HCT116 (cell line): Measurements from ENCODE around the gene PLEKHM3. TPM values are rescaled to one million over a fixed set of nuclear protein-coding genes. Genes with fewer than 3 reads are reported as not detected.

Source experiments
- ATAC-seq: fragments of 200-7000 bp; cut with Tn5 transposase; 2 replicates; pipeline ENCODE4 v1.9.1; 2020; ENCODE audit warnings: mild to moderate bottlenecking, moderate library complexity
- BruUV-seq: library from RNA; stranded (reverse); fragments of 400-500 nt; replicated peaks from 2 replicates; lab custom pipeline; 2021; lab: Mats Ljungman, UMichigan
- CTCF ChIA-PET: fragments of 300-600 bp; sonication (Branson Sonifier 250); formaldehyde crosslinking; loops from one replicate; lab custom pipeline; 2021; ENCODE audit warnings: antibody characterized with exemption; lab: Charles Lee
- POLR2A ChIA-PET: fragments of 300-600, 350-600 bp; sonication (Branson Sonifier 250); formaldehyde crosslinking; loops from one replicate; lab custom pipeline; 2021; ENCODE audit warnings: antibody characterized with exemption; lab: Charles Lee
- RAD21 ChIA-PET, 2 experiments: fragments of 300-600 bp; sonication (Branson Sonifier 250); formaldehyde crosslinking; loops; one replicate each; lab custom pipeline; 2023; ENCODE audit warnings: low total read pairs in 2 of 2; ENCODE audit not compliant: uncharacterized antibody in 2 of 2, unreplicated experiment in 2 of 2, low non-redundant PET in 1 of 2; lab: Charles Lee
- DNase-seq: peaks from one replicate; pipeline ENCODE4 v3.0.0-alpha.2; 2010; ENCODE audit warnings: low read depth, low spot score
- H2AFZ ChIP-seq: fragments of 200-600 bp; shearing (Covaris generic), sonication (generic); 2 replicates; pipeline ENCODE4 v1.6.1; 2017; ENCODE audit warnings: low read depth, mixed run types, mixed read lengths, antibody characterized with exemption, low read length; ENCODE audit not compliant: poor library complexity, severe bottlenecking
- H3K27ac ChIP-seq: 2 replicates; pipeline ENCODE4 v1.5.1; 2012; ENCODE audit warnings: low read depth, low read length
- H3K27me3 ChIP-seq: fragments of 200-600 bp; sonication (generic); 2 replicates; pipeline ENCODE4 v1.6.1; 2016; ENCODE audit warnings: mixed run types, low read length, mixed read lengths; ENCODE audit not compliant: insufficient read depth
- H3K36me3 ChIP-seq, 2 experiments: fragments of 200-500 bp in 1 of 2; fragments of 200-600 bp in 1 of 2; sonication (Bioruptor generic) in 1 of 2; sonication (generic) in 1 of 2; 2 replicates each; pipeline versions ENCODE4 v1.5.1 to v1.6.1; 2014 to 2016; ENCODE audit warnings: low read length in 2 of 2, inconsistent platforms in 1 of 2, mixed read lengths in 1 of 2, mixed run types in 1 of 2; ENCODE audit not compliant: insufficient read depth in 2 of 2, control insufficient read depth in 1 of 2
- H3K4me1 ChIP-seq, 2 experiments: fragments of 200-600 bp in 1 of 2; sonication (generic) in 1 of 2; 2 replicates each; pipeline versions ENCODE4 v1.5.1 to v1.6.1; 2012 to 2017; ENCODE audit warnings: low read length in 2 of 2, inconsistent platforms in 1 of 2, mild to moderate bottlenecking in 1 of 2, mixed read lengths in 1 of 2, mixed run types in 1 of 2, moderate library complexity in 1 of 2; ENCODE audit not compliant: insufficient read depth in 2 of 2, control insufficient read depth in 1 of 2
- H3K4me2 ChIP-seq: fragments of 200-600 bp; sonication (generic); 2 replicates; pipeline ENCODE4 v1.6.1; 2017; ENCODE audit warnings: mixed run types, low read length, mixed read lengths
- H3K4me3 ChIP-seq, 2 experiments: fragments of 200-600 bp in 1 of 2; sonication (generic) in 1 of 2; replicated peaks in 1 of 2; 2 replicates each; pipeline ENCODE4 v1.5.1; 2011 to 2016; ENCODE audit warnings: low read length in 2 of 2, control low read depth in 1 of 2, low read depth in 1 of 2, mild to moderate bottlenecking in 1 of 2, mixed read lengths in 1 of 2, mixed run types in 1 of 2
- H3K79me2 ChIP-seq: fragments of 200-600 bp; sonication (generic); 2 replicates; pipeline ENCODE4 v1.6.1; 2017; ENCODE audit warnings: mild to moderate bottlenecking, mixed run types, low read length, moderate library complexity, mixed read lengths; ENCODE audit not compliant: insufficient read depth
- H3K9ac ChIP-seq: fragments of 200-600 bp; sonication (generic); 2 replicates; pipeline ENCODE4 v1.6.1; 2016; ENCODE audit warnings: low read length, mixed read lengths
- H3K9me2 ChIP-seq: fragments of 200-600 bp; sonication (generic), shearing (Covaris generic); 2 replicates; pipeline ENCODE4 v1.6.1; 2017; ENCODE audit warnings: mixed run types, mild to moderate bottlenecking, moderate library complexity; ENCODE audit not compliant: insufficient read depth
- H3K9me3 ChIP-seq, 2 experiments: fragments of 200-500 bp in 1 of 2; fragments of 200-600 bp in 1 of 2; sonication (Bioruptor generic) in 1 of 2; sonication (generic) in 1 of 2; 2 replicates each; pipeline ENCODE4 v1.6.1; 2014 to 2017; ENCODE audit warnings: low read length in 2 of 2, mixed read lengths in 2 of 2, inconsistent platforms in 1 of 2, low read depth in 1 of 2, mild to moderate bottlenecking in 1 of 2, mixed run types in 1 of 2, moderate library complexity in 1 of 2; ENCODE audit not compliant: control insufficient read depth in 1 of 2, insufficient read depth in 1 of 2
- H4K20me1 ChIP-seq: fragments of 200-600 bp; sonication (generic), shearing (Covaris generic); 2 replicates; pipeline ENCODE4 v1.6.1; 2017; ENCODE audit warnings: mixed run types, mild to moderate bottlenecking, moderate library complexity; ENCODE audit not compliant: insufficient read depth
- CBX3 ChIP-seq: IDR thresholded peaks from 2 replicates; pipeline ENCODE4 v1.6.1; 2012; ENCODE audit warnings: low read depth
- CEBPB ChIP-seq: IDR thresholded peaks from 2 replicates; pipeline ENCODE4 v1.6.1; 2012; ENCODE audit warnings: low read depth
- EGR1 ChIP-seq: IDR thresholded peaks from 2 replicates; pipeline ENCODE4 v1.6.1; 2012; ENCODE audit warnings: low read depth
- EZH2 ChIP-seq: fragments of 200-600 bp; sonication (generic); IDR thresholded peaks from 2 replicates; pipeline ENCODE4 v1.6.1; 2017; ENCODE audit warnings: antibody characterized with exemption, mixed run types
- POLR2AphosphoS5 ChIP-seq: IDR thresholded peaks from 2 replicates; pipeline ENCODE4 v1.6.1; 2011; ENCODE audit warnings: mild to moderate bottlenecking, low read depth, low read length, moderate library complexity
- REST ChIP-seq: IDR thresholded peaks from 2 replicates; pipeline ENCODE4 v1.6.1; 2012; ENCODE audit warnings: low read depth
- TCF7L2 ChIP-seq: IDR thresholded peaks from 2 replicates; pipeline ENCODE4 v1.7.0; 2011; ENCODE audit warnings: borderline replicate concordance, inconsistent platforms; ENCODE audit not compliant: insufficient read depth, insufficient read length; ENCODE audit errors: extremely low read depth
- ZFX ChIP-seq: fragments of 450-650 bp; IDR thresholded peaks from 2 replicates; pipeline ENCODE4 v1.6.1; 2017
- ZNF274 ChIP-seq: fragments of 200-500 bp; sonication (Bioruptor generic); IDR thresholded peaks from 2 replicates; pipeline ENCODE4 v1.6.1; 2014; ENCODE audit warnings: mild to moderate bottlenecking, low read depth, low read length, inconsistent platforms
- intact Hi-C: fragments of 100-400 bp; cut with micrococcal nuclease; formaldehyde crosslinking; loops from 2 replicates; pipeline ENCODE4 v1.10.0; 2022
- total RNA-seq: library from RNA; stranded (reverse); gene quantifications from one replicate; pipeline ENCODE4 v1.2.1, GENCODE V29; 2021; ENCODE audit not compliant: unreplicated experiment

PLEKHM3 gene
- total RNA-seq, 1 experiment from 2014 or later: 6.3 TPM

- ChIA-PET CTCF (no interaction called here), POLR2A (no interaction called here), RAD21 (no interaction called here)
- no peak overlapping the region for H2AFZ ChIP-seq
- no peaks in the 10 kb centered on the region for H3K36me3 ChIP-seq
- H3K27ac ChIP-seq: no peak overlapping the region
- no peak overlapping the region for H3K9ac ChIP-seq
- BruUV-seq: no TSS peak
- H3K79me2 ChIP-seq: no peaks in the 10 kb centered on the region
- no peak overlapping the region for H3K4me2 ChIP-seq
- no peak overlapping the region for H3K4me3 ChIP-seq
- no peaks in the 10 kb centered on the region for H3K9me3 ChIP-seq
- no peaks in the 10 kb centered on the region for H3K9me2 ChIP-seq
- H3K4me1 ChIP-seq: no peaks in the 10 kb centered on the region
- TF ChIP-seq REST: no peak
- TF ChIP-seq CBX3: no peak
- no peak for TF ChIP-seq EZH2
- no peak for TF ChIP-seq TCF7L2
- no peak for TF ChIP-seq POLR2AphosphoS5
- TF ChIP-seq CEBPB: no peak
- TF ChIP-seq EGR1: no peak
- H4K20me1 ChIP-seq: no peaks in the 10 kb centered on the region
- intact Hi-C loops: no loop called here
- no peaks in the 10 kb centered on the region for H3K27me3 ChIP-seq
- ATAC-seq (no peak), DNase-seq (no peak)
Observed at GRCh38 chr2:207960911-207961310, 64.4 kb downstream of the PLEKHM3 start.

- Histone ChIP-seq H2AFZ (no peak overlapping the region), H3K9ac (no peak overlapping the region), H3K4me2 (no peak overlapping the region), H4K20me1 (no peaks in the 10 kb centered on the region), H3K36me3 (no peaks in the 10 kb centered on the region), H3K79me2 (no peaks in the 10 kb centered on the region), H3K4me3 (no peak overlapping the region), H3K9me3 (no peaks in the 10 kb centered on the region), H3K9me2 (no peaks in the 10 kb centered on the region), H3K27ac (no peak overlapping the region), H3K27me3 (no peaks in the 10 kb centered on the region), H3K4me1 (no peaks in the 10 kb centered on the region)
- intact Hi-C loops: no loop called here
- BruUV-seq: no TSS peak
- ATAC-seq (no peak), DNase-seq (no peak)
- ChIA-PET CTCF (no interaction called here), RAD21 (no interaction called here), POLR2A (no interaction called here)
- TF ChIP-seq ZFX: no peak
- TF ChIP-seq CBX3: no peak
- TF ChIP-seq ZNF274: no peak
Observed at GRCh38 chr2:207960090-207960489, 65.2 kb downstream of the PLEKHM3 start.
